HepG2 (cell line): ENCODE data around the gene NODAL. TPM values are rescaled to one million over a fixed set of nuclear protein-coding genes. Genes with fewer than 3 reads are reported as not detected.
A peak's percentile ranks its signal among the peaks of the same experiment; 100 is the strongest.

Experiments
- BCL6 ChIP-seq: IDR thresholded peaks from 2 replicates; pipeline ENCODE4 v1.6.1; 2016; ENCODE audit warnings: missing genetic modification reagents, missing compliant biosample characterization
- BHLHE40 ChIP-seq: IDR thresholded peaks from 2 replicates; pipeline ENCODE4 v1.6.1; 2011; ENCODE audit warnings: low read length, improper control_type of control experiment
- CHCHD3 ChIP-seq: sonication (generic); formaldehyde crosslinking; IDR thresholded peaks from 2 replicates; pipeline ENCODE4 v1.8.0; 2022; ENCODE audit warnings: mild to moderate bottlenecking, missing genetic modification reagents, moderate library complexity
- EED ChIP-seq: sonication (generic); formaldehyde crosslinking; IDR thresholded peaks from 2 replicates; pipeline ENCODE4 v1.5.0; 2020; ENCODE audit warnings: mild to moderate bottlenecking, missing genetic modification reagents
- FOSL1 ChIP-seq: sonication (generic); formaldehyde crosslinking; IDR thresholded peaks from 2 replicates; pipeline ENCODE4 v1.9.0; 2021; ENCODE audit warnings: missing genetic modification reagents, borderline replicate concordance
- FOSL2 ChIP-seq: sonication (generic); formaldehyde crosslinking; IDR thresholded peaks from 2 replicates; pipeline ENCODE4 v1.4.0; 2020; ENCODE audit warnings: missing genetic modification reagents
- GLI4 ChIP-seq: sonication (generic); formaldehyde crosslinking; IDR thresholded peaks from 2 replicates; pipeline ENCODE4 v1.5.1; 2020; ENCODE audit warnings: missing genetic modification reagents, mild to moderate bottlenecking, moderate library complexity, borderline replicate concordance
- MIXL1 ChIP-seq: IDR thresholded peaks from 2 replicates; pipeline ENCODE4 v1.6.1; 2016
- NR2F1 ChIP-seq, 2 experiments: fragments of 450-650 bp in 1 of 2; formaldehyde crosslinking in 1 of 2; IDR thresholded peaks; 2 replicates each; pipeline versions ENCODE4 v1.5.0 to v1.6.1; 2016 to 2020; ENCODE audit warnings: mild to moderate bottlenecking in 1 of 2, missing compliant biosample characterization in 1 of 2, missing genetic modification reagents in 1 of 2, moderate library complexity in 1 of 2
- PHF20 ChIP-seq: sonication (generic); formaldehyde crosslinking; IDR thresholded peaks from 2 replicates; pipeline ENCODE4 v1.5.0; 2020; ENCODE audit warnings: mild to moderate bottlenecking, missing genetic modification reagents
- PHF5A ChIP-seq: IDR thresholded peaks from one replicate; pipeline ENCODE4 v1.6.1; 2018; ENCODE audit warnings: low read depth, missing genetic modification reagents; ENCODE audit not compliant: unreplicated experiment
- POLR2AphosphoS5 ChIP-seq: IDR thresholded peaks from 2 replicates; pipeline ENCODE4 v1.6.1; 2012; ENCODE audit warnings: low read depth, low read length
- SP1 ChIP-seq, 2 experiments: fragments of 450-650 bp in 1 of 2; sonication (generic) in 1 of 2; formaldehyde crosslinking in 1 of 2; IDR thresholded peaks; 2 replicates each; pipeline versions ENCODE4 v1.4.0 to v1.6.1; 2016 to 2020; ENCODE audit warnings: missing genetic modification reagents in 1 of 2
- TBP ChIP-seq: sonication (generic); formaldehyde crosslinking; IDR thresholded peaks from 2 replicates; pipeline ENCODE4 v1.5.0; 2020; ENCODE audit warnings: missing genetic modification reagents
- ZBTB3 ChIP-seq: sonication (generic); formaldehyde crosslinking; IDR thresholded peaks from 2 replicates; pipeline ENCODE4 v1.4.0; 2020; ENCODE audit warnings: low read depth, mild to moderate bottlenecking, moderate library complexity, missing genetic modification reagents, borderline replicate concordance
- ZNF20 ChIP-seq: sonication (generic); formaldehyde crosslinking; IDR thresholded peaks from 2 replicates; pipeline ENCODE4 v1.4.0; 2020; ENCODE audit warnings: mild to moderate bottlenecking, moderate library complexity, missing genetic modification reagents
- ZNF264 ChIP-seq: sonication (generic); formaldehyde crosslinking; IDR thresholded peaks from 2 replicates; pipeline ENCODE4 v1.4.0; 2020; ENCODE audit warnings: missing genetic modification reagents
- ZNF282 ChIP-seq: fragments of 450-650 bp; IDR thresholded peaks from 2 replicates; pipeline ENCODE4 v1.6.1; 2018; ENCODE audit not compliant: partially characterized antibody
- ZNF350 ChIP-seq: sonication (generic); formaldehyde crosslinking; IDR thresholded peaks from 2 replicates; pipeline ENCODE4 v1.4.0; 2020; ENCODE audit warnings: mild to moderate bottlenecking, low read depth, missing genetic modification reagents, borderline replicate concordance
- ZNF550 ChIP-seq: sonication (generic); formaldehyde crosslinking; IDR thresholded peaks from 2 replicates; pipeline ENCODE4 v1.4.0; 2020; ENCODE audit warnings: mild to moderate bottlenecking, missing genetic modification reagents, borderline replicate concordance
- ZNF572 ChIP-seq: sonication (generic); formaldehyde crosslinking; IDR thresholded peaks from 2 replicates; pipeline ENCODE4 v1.5.1; 2020; ENCODE audit warnings: mild to moderate bottlenecking, missing genetic modification reagents
- ZNF788 ChIP-seq: sonication (generic); formaldehyde crosslinking; IDR thresholded peaks from 2 replicates; pipeline ENCODE4 v1.5.0; 2020; ENCODE audit warnings: mild to moderate bottlenecking, missing genetic modification reagents, borderline replicate concordance
- polyA plus RNA-seq, 8 experiments: library from polyadenylated mRNA; depleted of rRNA in 3 of 8; stranded (reverse) in 7 of 8; unstranded in 1 of 8; fragments of >200 nt; fragmentation: Illumina TruSeq in 4 of 8; extraction: Trizol in 4 of 8; gene quantifications; 2 replicates each; pipeline versions ENCODE4 v1.2.1 to v1.2.3, GENCODE V29; 2011 to 2016; ENCODE audit warnings: low read depth in 4 of 8, missing spikeins in 1 of 8, mixed read lengths in 1 of 8; ENCODE audit not compliant: insufficient read depth in 1 of 8
- total RNA-seq, 5 experiments: library from RNA; depleted of rRNA; stranded (reverse); fragments of >200 nt; fragmentation: Illumina TruSeq; extraction: Trizol; gene quantifications; 2 replicates each; pipeline ENCODE4 v1.2.3, GENCODE V29; 2016; ENCODE audit warnings: low read depth in 1 of 5
- TF ChIP-seq, protein P1 (sequence below): sonication (generic); formaldehyde crosslinking; conservative IDR thresholded peaks from 2 replicates; pipeline ENCODE4 v1.4.0; 2020; ENCODE audit warnings: missing genetic modification reagents
- TF ChIP-seq, protein P2 (sequence below), 2 experiments: sonication (generic) in 1 of 2; formaldehyde crosslinking in 1 of 2; IDR thresholded peaks; 2 replicates each; pipeline versions ENCODE4 v1.5.1 to v1.6.1; 2011 to 2020; ENCODE audit warnings: borderline replicate concordance in 1 of 2, low read depth in 1 of 2, low read length in 1 of 2, mild to moderate bottlenecking in 1 of 2, missing genetic modification reagents in 1 of 2, moderate library complexity in 1 of 2

The NODAL gene
- total and polyA plus RNA-seq, 2 of the 13 experiments (the other 11 are each of a cell fraction or from before 2014, with no cell fraction given), result not detected

DNA sequence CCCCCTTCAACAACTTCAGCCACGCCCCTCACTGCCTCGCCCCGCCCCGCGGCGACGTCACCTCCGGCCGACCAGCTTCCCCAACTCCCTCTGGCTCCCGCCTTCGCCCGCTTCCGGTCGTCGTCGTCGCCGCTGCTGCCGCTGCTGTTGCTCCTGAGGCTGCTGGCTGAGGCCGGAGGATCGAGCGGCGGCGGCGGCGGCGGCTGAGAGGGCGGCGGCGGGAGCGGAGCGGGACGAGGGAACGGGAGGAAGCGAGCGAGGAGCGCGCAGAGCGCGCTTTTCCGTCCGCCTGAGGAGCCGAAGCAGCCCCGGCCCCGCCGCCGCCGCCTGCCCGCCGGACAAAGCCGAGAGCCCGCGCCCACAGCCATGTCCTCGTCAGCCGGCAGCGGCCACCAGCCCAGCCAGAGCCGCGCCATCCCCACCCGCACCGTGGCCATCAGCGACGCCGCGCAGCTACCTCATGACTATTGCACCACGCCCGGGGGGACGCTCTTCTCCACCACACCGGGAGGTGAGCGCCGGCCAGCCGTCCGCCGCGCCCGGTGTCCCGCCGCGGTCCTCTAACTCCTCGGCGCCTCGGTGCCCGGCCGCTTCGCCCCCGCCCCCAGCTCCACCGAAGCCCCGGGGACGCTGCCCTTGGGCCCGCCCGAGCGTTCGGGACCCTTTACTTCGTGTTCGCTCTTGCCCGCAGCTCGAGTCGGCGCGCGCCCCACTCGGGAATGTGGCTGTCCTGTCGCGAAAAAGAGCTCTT lies 37.3 kb downstream of the NODAL start, which contains the start of gene EIF4EBP2 (continued):
- TF ChIP-seq FOSL1 (CRISPR knock-in tag) (no peak), TBP (CRISPR knock-in tag) (no peak), ZNF572 (CRISPR knock-in tag) (no peak), ZNF20 (no peak), ZNF264 (CRISPR knock-in tag) (peak; percentile 53; the same call in 1 of the 2 replicates), NR2F1 (CRISPR knock-in tag; IDR thresholded peaks at IDR 0.05) (no peak), MIXL1 (peak; percentile 79), SP1 (IDR thresholded peaks at IDR 0.05) (no peak), SP1 (CRISPR knock-in tag; IDR thresholded peaks at IDR 0.05) (peak; percentile 86), GLI4 (CRISPR knock-in tag) (no peak), BCL6 (CRISPR knock-in tag) (peak; percentile 63), BHLHE40 (no peak), FOSL2 (CRISPR knock-in tag) (peak; percentile 53), ZNF282 (no peak), POLR2AphosphoS5 (peak; percentile 87), EED (CRISPR knock-in tag) (no peak), ZBTB3 (CRISPR knock-in tag) (no peak; the same call in 1 of the 2 replicates), ZNF550 (CRISPR knock-in tag) (no peak), ZNF788 (CRISPR knock-in tag) (peak; percentile 76; the same call in 1 of the 2 replicates), PHF20 (CRISPR knock-in tag) (peak; percentile 64), CHCHD3 (CRISPR knock-in tag) (no peak), ZNF350 (CRISPR knock-in tag) (no peak), PHF5A (no peak)
- TF ChIP-seq, protein P1, sequence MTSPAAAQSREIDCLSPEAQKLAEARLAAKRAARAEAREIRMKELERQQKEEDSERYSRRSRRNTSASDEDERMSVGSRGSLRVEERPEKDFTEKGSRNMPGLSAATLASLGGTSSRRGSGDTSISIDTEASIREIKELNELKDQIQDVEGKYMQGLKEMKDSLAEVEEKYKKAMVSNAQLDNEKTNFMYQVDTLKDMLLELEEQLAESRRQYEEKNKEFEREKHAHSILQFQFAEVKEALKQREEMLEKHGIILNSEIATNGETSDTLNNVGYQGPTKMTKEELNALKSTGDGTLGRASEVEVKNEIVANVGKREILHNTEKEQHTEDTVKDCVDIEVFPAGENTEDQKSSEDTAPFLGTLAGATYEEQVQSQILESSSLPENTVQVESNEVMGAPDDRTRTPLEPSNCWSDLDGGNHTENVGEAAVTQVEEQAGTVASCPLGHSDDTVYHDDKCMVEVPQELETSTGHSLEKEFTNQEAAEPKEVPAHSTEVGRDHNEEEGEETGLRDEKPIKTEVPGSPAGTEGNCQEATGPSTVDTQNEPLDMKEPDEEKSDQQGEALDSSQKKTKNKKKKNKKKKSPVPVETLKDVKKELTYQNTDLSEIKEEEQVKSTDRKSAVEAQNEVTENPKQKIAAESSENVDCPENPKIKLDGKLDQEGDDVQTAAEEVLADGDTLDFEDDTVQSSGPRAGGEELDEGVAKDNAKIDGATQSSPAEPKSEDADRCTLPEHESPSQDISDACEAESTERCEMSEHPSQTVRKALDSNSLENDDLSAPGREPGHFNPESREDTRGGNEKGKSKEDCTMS (CRISPR knock-in tag), result 0 out of 2 replicates have a peak, but pooled peaks have one; percentile 14
- TF ChIP-seq, protein P2, sequence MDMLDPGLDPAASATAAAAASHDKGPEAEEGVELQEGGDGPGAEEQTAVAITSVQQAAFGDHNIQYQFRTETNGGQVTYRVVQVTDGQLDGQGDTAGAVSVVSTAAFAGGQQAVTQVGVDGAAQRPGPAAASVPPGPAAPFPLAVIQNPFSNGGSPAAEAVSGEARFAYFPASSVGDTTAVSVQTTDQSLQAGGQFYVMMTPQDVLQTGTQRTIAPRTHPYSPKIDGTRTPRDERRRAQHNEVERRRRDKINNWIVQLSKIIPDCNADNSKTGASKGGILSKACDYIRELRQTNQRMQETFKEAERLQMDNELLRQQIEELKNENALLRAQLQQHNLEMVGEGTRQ (IDR thresholded peaks at IDR 0.05; ENCODE audit: low read depth, low read length), result no peak
- TF ChIP-seq, protein P2 (CRISPR knock-in tag; IDR thresholded peaks at IDR 0.05; ENCODE audit: borderline replicate concordance), result no peak
